Stimulated activated CD4-positive, alpha-beta T cell treated with anti-CD3 and anti-CD28 coated beads, TNF-alpha, amount 100 ng/mL, for 24 hours (primary cell): ENCODE data around the gene NAALADL2.
"Not testable (repeated sequence)": the region's sequence is repeated elsewhere in the genome, so short reads cannot be mapped to it uniquely, and the experiment has no call there.

Source experiments
- DNase-seq, 3 experiments: peaks; one replicate each; pipeline ENCODE4 v3.0.0-alpha.2; 2020; ENCODE audit warnings: low read depth in 3 of 3

NAALADL2 gene

DNA sequence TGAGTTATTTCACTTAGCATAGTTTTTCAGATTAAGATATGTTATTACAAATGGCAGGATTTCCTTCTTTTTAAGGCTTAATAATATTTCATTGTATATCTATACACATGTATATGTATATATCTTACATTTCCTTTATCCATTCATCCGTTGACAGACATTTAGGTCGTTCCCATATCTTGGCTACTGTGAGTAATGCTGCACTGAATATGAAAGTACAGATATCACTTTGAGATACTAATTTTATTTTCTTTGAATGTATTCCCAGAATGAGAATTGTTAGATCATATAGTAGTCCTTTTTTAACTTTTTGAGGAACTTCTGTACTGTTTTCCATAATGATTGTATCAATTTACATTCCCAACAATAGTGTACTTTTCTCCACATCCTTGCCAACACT lies 270.4 kb downstream of the NAALADL2 start:
- no peak for DNase-seq

DNA sequence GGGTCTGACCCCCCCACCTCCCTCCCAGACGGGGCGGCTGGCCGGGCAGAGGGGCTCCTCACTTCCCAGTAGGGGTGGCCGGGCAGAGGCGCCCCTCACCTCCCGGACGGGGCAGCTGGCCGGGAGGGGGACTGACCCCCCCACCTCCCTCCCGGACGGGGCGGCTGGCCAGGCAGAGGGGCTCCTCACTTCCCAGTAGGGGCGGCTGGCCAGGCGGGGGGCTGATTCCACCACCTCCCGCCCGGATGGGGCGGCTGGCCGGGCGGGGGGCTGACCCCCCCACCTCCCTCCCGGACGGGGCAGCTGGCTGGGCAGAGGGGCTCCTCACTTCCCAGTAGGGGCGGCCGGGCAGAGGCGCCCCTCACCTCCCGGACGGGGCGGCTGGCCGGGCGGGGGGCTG lies 272.7 kb downstream of the NAALADL2 start:
- not testable (repeated sequence) for DNase-seq

DNA sequence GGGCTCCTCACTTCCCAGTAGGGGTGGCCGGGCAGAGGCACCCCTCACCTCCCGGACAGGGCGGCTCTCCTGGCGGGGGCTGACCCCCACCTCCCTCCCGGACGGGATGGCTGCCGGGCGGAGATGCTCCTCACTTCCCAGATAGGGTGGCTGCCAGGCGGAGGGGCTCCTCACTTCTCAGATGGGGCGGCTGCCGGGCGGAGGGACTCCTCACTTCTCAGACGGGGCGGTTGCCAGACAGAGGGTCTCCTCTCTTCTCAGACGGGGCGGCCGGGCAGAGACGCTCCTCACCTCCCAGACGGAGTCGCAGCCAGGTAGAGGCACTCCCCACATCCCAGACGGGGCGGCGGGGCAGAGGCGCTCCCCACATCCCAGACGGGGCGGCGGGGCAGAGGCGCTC lies 273.6 kb downstream of the NAALADL2 start:
- DNase-seq: not testable (repeated sequence)

DNA sequence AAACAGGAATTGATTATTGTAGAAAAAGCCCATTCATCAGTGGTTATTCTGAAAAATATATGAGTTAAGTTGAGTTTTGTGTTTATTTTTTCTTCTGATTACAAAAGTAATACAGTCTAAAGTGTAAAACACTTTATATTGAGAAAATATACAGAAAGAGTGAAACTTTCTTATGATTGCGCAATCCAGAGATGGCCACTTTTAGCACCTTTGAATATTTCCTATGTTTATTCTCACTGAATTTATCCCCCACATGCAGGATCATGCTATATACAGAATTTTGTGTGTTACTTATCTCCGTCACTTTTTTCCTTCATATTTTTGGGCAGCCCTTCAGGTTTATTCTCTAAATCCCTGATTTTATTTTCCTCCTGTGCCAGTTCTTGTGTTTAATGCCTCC lies 285.2 kb downstream of the NAALADL2 start:
- no peak for DNase-seq

DNA sequence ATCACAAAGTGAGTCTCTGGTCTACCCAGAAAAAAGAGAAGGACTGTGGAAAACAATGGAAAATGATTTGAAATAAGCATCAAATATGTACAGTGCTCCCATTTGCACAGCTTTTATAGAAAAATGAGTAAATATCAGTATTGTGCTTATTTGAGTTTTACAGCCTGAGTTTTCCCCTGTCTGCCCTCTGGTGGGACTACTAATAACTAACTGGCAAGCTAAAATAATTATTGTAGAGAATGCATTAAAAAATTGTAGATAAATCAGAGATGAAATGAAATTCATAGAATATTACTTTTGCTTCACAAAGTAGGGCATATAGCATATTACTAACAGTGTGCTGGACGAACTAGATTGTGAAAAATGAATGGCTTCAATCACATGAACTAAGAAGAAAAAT lies 287.1 kb downstream of the NAALADL2 start:
- no peak for DNase-seq

DNA sequence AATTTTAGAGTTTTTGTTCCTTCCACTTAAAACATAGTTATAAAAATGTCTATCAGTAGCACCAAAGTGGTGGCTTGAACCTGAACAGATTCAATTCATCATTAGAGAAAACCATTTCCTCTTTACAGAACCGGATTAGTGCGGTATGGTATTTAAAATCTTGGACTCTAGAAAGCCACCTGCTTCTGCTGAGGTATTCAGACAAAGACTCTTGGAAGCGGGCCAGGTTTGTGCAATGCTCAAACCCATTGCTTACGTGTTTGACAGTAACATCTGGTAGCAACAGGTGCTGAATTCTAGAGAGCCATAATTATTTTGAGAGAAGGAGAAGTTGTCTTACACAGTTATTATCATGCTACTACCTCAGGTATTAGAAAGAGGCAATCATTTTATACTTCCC lies 290.5 kb downstream of the NAALADL2 start:
- DNase-seq: no peak

DNA sequence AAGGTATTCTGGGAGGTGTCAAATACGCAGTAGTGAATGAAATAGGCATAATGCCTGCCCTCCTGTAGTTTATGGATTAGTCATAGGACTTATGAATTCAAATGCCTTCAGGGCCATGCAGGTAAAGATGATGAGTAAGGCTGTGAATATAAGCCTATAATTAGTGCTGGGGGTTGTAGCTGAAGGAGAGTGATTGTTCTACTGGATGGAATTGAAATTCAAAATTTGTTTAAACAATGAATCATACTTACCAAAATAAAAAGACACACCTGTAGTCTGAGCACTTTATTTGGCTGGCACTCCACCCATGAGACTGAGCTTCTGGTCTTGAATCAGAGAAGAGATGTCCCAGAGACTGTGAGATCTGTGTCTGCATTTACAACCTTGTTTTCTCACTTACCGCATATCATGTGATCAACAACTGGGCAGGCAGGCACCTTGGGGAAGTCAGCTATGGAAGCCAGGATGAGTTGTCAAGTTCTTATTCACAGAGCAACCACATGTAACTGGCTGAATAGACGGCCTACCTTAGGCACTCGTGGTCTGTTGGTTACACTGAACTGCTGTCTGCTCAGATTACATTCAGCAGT lies 291.8 kb downstream of the NAALADL2 start:
- no peak for DNase-seq

DNA sequence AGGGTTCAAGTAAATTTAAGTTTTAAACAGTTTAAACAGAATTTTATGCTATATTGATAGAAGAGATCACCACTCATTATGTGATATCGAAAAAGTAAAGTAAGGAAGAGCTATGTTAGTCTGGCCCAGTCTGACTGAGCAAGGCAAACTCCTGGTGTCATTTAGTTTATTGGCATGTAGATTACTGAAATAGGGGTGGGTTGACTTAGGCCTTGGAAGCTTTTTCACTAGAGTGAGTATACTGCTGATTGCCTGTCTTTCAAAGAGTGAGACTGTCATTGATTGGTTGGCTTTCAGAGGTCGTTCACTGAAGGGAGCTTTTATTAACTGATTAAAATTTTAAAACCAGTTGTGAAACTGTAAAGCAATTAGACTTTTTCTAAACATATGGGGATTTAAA lies 294.5 kb downstream of the NAALADL2 start:
- DNase-seq: no peak

DNA sequence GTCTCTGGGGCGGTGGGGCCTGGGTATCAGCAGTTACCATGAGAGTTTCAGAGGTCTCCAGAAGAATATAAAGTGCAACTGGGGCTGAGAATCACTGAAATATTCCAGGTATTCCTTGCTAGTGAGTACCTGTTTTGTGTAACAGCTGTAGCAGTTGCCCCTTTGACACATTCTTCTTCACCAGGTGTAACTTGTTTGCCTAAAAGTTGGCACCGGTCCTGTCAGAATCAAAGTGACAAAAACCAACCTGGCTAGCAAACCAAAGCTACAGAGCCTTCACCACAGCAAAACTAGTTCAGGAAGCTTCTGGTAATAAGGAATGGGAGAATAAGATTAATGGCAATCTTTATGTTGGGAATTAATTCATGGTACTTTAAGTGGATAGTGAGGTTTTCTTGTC lies 296.0 kb downstream of the NAALADL2 start:
- no peak for DNase-seq

DNA sequence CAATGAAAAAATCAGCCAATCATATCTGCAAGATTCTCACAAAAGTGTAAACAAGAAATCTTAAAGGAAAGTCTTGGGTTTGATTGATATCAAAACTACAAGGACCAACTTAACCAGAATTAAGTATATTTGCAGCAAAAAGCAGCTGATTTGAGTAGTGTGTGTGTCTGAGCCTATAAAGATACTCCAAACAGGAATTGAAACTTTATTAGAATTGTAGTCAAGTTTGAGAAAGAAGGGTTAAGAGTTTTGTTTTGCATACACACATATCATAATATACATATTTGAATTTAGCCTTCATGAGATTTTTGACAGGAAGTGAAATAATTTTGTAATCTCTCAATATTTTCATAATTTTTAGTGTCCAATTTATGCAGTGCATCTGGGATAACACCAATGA lies 300.1 kb downstream of the NAALADL2 start:
- no peak for DNase-seq

DNA sequence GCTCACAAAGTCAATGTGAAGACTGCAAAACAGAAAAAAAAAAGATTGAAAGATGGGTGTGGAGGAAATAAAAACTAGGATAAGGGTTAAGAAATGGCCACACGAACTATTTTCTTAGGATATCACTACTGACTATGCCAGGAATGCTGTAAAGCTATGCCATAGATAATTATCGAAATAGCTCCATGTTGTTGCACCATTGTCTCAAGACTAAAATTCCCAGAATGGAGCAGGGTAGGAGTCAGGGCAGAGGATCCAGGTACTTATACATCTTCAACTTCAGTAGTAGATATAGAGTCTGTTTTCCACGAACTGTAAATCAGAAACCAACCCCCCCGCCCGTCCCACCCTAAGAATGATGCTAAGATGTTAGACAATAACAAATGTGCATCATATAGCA lies 302.2 kb downstream of the NAALADL2 start:
- no peak for DNase-seq

DNA sequence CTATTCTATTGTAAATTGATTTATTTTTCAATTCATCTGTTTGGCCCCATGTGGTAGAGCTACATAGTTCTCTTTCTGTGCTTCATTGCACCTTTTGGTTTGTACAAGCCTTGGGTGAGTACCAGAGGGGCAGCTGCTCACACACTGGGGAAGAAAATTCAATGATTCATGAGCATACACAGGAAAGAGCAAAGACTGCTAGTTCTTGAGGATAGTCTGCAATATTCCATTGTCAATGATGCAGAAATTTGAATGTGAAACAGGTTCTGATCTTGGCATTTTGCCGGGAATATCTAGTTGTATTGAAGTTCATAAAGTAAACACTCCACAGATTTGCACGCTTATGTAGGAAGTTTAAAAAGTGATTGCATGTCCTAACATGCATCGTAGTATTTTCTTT lies 304.6 kb downstream of the NAALADL2 start:
- no peak for DNase-seq

DNA sequence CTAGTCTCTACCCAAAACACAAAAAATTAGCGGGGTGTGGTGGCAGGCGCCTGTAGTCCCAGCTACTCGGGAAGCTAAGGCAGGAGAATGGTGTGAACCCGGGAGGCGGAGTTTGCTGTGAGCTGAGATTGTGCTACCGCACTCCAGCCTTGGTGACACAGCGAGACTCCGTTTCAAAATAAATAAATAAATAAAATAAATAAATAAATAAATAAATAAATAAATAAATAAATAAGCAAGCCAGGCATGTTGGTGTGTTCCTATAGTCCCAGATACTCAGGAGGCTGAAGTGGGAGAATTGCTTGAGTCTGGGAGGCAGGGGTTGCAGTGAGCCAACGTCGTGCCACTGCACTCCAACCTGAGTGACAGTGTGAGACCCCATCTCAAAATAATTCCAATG lies 314.0 kb downstream of the NAALADL2 start:
- not testable (repeated sequence) for DNase-seq

DNA sequence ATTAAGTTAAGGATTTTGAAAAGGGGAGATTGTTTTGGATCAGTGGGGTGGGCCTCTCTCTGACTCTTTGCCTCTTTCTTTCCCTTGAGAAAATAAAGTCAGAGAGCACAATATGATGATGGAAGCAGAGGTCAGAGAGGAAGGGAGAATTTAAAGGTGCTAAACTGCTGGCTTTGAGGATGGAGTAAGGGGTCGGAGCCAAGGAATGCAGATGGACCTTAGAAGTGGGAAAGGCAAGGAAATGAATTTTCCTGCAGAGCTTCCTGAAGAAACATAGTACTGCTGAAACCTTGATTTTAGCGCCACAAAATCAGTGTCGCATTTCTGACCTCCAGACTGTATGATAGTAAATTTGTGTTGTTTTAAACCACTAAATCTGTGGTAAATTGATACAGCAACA lies 317.4 kb downstream of the NAALADL2 start:
- no peak for DNase-seq

DNA sequence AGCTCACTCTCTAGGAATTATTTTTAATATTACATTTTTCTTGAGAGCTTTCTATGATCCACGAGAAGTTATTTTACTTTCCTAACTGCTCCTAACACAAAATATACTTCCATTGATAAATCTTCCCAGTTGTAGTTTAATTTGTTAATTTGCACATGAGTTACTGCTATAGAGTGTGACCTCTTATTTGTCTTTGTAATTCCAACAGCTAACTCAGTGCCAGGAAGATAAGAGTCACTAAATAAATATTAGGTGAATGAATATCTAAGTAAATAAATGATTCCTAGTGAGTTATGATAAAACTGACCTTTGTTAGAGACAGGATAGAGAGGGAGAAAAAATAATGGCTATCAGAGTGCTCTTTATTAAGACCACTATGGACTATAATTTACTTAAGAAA lies 319.9 kb downstream of the NAALADL2 start:
- no peak for DNase-seq

DNA sequence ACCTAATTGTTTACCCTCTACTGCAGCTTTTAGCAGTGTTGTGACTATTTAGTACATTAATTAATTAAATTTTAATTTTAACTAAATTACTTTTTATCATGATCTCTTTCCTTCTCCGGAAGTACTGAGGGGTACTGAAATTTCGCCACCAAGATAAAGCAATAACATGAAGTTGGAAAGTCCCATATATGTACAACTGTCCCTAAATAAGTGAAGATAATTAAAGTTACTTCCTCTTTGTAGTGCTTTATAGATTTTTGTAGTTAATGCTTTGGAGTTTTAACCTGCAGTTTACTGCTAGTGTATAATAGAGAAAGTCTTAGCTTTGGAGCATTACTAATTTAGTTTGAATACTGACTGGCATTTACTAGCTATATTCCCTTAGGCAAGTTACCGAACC lies 325.3 kb downstream of the NAALADL2 start:
- no peak for DNase-seq

DNA sequence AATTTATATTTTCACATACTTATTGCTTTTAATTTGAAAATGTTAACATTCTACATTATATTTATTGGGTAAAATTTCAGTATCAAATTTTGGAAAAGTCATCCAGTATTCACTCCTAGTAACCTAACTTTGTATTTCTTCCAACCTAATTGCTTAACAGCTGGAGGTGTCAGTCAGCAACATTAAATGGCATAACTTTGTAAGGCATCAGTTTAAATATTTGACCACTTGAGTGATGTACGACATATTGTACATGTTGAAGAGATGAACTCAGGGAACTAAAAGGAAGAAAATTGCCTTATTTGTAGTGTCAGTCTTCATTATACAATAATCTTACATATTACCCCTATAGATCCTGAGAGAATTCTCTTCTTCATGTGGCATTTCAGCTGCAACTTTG lies 326.8 kb downstream of the NAALADL2 start:
- DNase-seq: no peak

DNA sequence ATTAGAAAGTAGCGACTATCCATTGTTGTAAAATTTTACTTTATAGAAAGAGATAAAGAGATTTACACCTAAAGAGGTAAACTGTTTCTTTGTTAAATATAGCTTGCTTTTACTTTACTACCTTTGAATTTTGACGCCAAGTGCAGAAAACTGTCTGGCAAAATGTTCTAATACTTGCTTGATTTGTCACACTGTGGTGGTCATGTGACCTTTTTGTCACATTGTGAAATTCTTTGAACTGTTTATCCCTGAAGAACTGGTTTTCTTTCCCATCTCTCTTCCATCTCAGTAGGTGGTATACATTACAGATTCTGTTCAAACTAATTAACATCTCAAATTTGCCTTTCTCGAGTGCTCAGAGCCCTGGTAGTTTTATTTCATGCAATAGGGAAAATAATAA lies 327.4 kb downstream of the NAALADL2 start:
- no peak for DNase-seq

DNA sequence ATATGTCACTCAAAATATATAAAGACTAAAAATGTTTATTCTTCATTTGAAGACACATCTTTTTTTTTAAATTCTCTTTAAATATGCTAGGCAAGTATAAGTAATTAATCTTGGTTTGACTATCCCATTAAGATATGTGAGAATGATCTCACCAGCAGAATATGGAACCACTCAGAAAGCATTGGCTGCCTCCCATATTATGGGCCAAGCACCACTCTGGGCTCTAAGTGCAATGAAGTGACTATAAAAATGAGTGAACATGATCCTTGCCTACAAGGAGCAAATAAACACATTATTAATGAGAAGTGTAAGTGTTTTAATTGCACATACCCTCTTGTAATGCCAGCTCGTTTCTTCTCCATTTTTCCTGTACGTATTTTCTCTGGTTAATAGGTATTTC lies 328.5 kb downstream of the NAALADL2 start:
- DNase-seq: no peak

DNA sequence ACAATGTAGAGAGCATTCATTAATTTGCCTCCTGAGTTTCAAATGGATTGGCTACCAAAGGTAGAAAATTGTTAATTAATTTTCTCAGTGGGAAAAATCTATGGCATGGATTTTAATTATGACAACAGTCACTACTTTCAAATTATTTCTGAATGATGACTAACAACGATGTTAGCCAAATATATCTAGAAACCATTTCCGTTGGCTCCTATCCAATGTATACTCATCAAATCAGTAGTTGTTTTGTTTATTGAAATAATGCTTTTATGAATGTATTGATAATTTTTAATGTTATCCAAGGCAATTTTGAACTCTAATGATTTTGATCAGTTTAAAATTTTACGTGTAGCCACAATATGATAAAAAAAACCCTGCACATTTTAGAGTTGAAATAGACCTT lies 333.4 kb downstream of the NAALADL2 start:
- no peak for DNase-seq

DNA sequence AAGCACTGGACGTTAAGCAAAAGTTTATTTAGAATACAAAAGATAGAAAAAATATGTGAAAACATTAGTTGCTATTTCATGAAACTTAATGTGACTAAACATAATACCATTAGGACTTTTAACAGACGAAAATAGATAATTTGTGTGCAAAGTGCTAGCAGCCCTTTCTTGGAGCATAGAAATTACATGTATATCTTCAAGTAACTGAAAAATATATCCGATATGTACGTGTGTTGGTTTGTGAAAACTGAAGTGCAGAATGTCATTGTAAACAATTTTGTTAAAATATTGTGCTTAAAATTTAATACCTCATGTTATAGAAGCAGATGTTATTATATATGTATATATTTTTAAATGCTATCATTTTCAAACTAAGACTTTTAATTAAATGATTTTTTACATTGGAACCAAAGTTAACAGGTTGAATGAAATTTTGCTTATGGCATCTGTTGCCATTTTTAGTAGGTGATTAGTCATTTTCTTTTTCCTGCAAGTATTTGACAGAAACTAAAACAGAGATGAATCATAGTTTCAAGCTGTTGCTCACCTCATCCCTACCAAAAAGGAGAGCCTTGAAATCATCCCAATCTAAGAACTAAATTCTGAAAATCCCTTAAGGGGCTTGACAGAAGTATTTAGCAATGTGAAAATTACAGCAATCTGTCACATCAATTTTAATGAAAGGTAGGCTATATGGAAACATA lies 334.8 kb downstream of the NAALADL2 start:
- no peak for DNase-seq

DNA sequence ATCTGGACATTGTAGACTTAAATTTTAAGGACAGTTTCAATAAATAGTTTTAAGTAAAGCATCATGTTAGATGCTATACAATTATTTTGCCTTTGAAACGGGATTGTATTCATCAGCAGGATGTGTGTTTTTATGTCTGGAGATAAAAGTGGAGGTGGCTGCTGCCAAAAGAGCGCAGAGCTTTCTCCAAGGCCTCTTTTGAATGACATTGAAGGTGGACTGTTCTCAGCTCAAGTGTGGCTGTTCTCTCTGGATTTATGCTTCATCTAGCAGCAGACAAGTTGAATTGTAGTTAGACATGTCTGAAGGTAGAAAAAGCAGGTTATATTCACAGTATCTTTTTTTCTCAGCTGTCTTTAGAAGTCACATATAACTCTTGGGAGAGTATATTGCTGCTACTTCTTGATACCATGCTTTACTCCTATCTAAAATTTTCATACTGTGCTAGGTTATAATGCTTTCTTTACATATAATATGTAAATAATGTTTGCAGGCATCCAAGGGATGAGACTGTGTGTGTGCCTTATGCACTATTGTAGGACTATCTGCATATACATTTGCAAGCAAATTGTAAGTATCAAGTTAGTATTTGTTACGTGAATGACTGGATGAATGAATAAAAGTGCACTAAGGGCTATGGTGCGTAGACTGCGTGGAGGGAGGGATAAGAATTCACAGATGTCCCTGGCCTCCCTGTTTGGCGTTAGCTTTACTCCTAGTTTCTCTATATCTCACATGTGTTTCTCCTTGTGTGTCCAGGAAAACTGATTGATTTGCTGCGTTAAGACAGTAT lies 340.1 kb downstream of the NAALADL2 start:
- DNase-seq: no peak

DNA sequence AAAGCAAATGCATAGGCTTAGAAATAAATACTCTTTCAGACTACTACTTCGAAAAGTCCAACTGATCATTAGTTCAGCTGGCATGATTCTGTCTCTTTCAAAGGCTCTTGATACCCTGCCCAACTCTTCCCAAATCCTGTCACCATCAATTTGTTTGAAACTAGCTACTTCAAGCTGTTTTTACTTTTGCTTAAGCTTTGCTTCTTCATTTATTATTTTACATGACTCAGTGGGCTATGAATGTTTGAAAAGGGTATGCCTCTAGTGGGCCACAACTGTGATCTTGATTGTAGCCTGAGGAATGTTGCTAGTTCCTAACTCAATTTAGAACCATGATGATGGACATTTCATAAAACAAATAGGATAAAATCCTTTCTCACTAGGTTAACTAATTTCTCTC lies 340.8 kb downstream of the NAALADL2 start:
- DNase-seq: no peak
